MM.1S (cell line): ENCODE measurements around the gene NOBOX.
"Not testable (repeated sequence)": the region's sequence is repeated elsewhere in the genome, so short reads cannot be mapped to it uniquely, and the experiment has no call there.

Experiments
- CTCF ChIP-seq: fragments of 300-600 bp; sonication (generic); IDR thresholded peaks from 2 replicates; pipeline ENCODE4 v1.5.1; 2016; ENCODE audit warnings: antibody characterized with exemption, low read length, mixed read lengths
- EZH2 ChIP-seq: fragments of 300-600 bp; sonication (generic); optimal IDR thresholded peaks from 2 replicates; pipeline ENCODE3; 2017; ENCODE audit warnings: low read depth, mild to moderate bottlenecking, antibody characterized with exemption, low read length, mixed read lengths
- EZH2phosphoT487 ChIP-seq: fragments of 300-600 bp; sonication (generic); IDR thresholded peaks from 2 replicates; pipeline ENCODE4 v1.6.1; 2018; ENCODE audit warnings: antibody characterized with exemption, low read length

- TF ChIP-seq EZH2, CTCF, EZH2phosphoT487: not testable (repeated sequence)
Measured at GRCh38 chr7:144365523-144365922, 38.0 kb downstream of the NOBOX start.
